Measurements from ENCODE around the gene NPAS2.
A peak's percentile ranks its signal among the peaks of the same experiment; 100 is the strongest.

Gene NPAS2

DNA sequence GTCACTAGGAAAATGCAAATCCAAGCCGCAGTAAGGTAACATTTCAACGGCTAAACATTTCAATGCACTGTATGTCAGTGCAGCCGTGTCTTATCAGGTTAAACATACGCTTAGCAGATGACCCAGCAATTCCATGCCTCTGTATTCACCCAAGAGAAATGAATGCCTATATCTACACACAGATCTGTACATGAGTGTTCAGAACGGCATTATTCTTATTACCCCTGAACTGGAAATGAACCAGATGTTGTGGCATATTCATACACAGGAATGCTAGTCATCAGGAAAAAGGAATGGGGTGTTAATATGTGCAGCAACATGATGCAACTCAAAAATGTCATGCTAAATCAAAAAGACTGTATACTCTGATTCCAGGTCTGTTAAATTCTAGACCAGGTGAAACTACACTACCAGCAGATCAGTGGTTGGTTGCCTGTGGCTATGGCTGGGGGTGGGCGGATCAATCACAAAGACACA is 101.8 kb downstream of the NPAS2 start:
- TF ChIP-seq, protein P1, sequence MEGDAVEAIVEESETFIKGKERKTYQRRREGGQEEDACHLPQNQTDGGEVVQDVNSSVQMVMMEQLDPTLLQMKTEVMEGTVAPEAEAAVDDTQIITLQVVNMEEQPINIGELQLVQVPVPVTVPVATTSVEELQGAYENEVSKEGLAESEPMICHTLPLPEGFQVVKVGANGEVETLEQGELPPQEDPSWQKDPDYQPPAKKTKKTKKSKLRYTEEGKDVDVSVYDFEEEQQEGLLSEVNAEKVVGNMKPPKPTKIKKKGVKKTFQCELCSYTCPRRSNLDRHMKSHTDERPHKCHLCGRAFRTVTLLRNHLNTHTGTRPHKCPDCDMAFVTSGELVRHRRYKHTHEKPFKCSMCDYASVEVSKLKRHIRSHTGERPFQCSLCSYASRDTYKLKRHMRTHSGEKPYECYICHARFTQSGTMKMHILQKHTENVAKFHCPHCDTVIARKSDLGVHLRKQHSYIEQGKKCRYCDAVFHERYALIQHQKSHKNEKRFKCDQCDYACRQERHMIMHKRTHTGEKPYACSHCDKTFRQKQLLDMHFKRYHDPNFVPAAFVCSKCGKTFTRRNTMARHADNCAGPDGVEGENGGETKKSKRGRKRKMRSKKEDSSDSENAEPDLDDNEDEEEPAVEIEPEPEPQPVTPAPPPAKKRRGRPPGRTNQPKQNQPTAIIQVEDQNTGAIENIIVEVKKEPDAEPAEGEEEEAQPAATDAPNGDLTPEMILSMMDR (IDR thresholded peaks at IDR 0.05; ENCODE audit: low read depth, low read length) = no peak
- TF ChIP-seq EZH2phosphoT487 (IDR thresholded peaks at IDR 0.05; ENCODE audit: low read depth) = no peak
- no peaks in the 10 kb centered on the region for H3K9me3 ChIP-seq (ENCODE audit: insufficient read depth, low read length)
- no peaks in the 10 kb centered on the region for H4K20me1 ChIP-seq (ENCODE audit: insufficient read depth, low read length)
- peaks cover 9% of the 10 kb centered on the region; the same call in 1 of the 2 replicates for H3K4me1 ChIP-seq (ENCODE audit: low read length)
- H2AFZ ChIP-seq (ENCODE audit: low read depth, low read length) = no peak overlapping the region
- peaks cover 8% of the 10 kb centered on the region; the same call in 1 of the 2 replicates for H3K27me3 ChIP-seq (ENCODE audit: low read depth, low read length)
- no peak overlapping the region for H3K4me3 ChIP-seq (ENCODE audit: low read length)
- no peak overlapping the region for H3K9ac ChIP-seq (ENCODE audit: low read length)
- H3K4me2 ChIP-seq (ENCODE audit: low read length) = no peak overlapping the region
- H3K27ac ChIP-seq (ENCODE audit: low read length) = no peak overlapping the region
- H3K79me2 ChIP-seq (ENCODE audit: low read length) = no peaks in the 10 kb centered on the region
- H3K36me3 ChIP-seq (replicated peaks; ENCODE audit: low read depth, low read length) = no peaks in the 10 kb centered on the region

DNA sequence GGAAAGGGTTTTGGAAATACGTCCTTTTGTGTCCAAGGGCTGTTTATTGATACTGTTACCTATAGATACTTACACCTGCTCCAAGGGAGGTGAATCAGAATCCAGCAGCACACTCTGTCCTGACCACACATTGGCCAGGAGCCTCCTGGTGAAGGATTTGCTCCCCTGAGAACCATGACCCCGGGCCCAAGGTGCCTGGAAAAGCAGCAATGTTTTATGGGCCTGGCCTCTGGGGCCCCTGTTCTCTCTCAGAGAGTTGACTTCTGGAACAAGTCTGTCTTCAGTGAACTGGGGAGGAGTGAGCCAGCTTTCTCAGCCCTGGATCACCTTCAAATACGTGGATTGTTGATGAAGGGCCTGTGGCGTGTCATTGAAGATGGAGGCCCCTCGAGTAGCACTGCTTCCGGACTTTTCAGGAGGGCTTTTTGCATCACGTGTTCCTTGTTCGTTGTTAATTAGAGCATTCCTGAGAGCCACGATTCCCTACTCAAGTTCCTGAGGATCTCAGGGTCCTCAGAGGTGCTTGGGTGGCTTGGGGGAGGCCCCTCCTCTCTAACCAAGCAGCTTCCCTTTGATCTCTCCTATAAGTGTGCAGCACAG is 103.6 kb downstream of the NPAS2 start:
- Histone ChIP-seq H2AFZ (ENCODE audit: low read depth, low read length) (no peak overlapping the region), H3K4me2 (ENCODE audit: low read length) (no peak overlapping the region), H3K36me3 (replicated peaks; ENCODE audit: low read depth, low read length) (no peaks in the 10 kb centered on the region), H3K9me3 (ENCODE audit: insufficient read depth, low read length) (no peaks in the 10 kb centered on the region), H3K27me3 (ENCODE audit: low read depth, low read length) (peaks cover 11% of the 10 kb centered on the region; the same call in 1 of the 2 replicates), H3K27ac (ENCODE audit: low read length) (no peak overlapping the region), H3K4me3 (ENCODE audit: low read length) (no peak overlapping the region), H4K20me1 (ENCODE audit: insufficient read depth, low read length) (no peaks in the 10 kb centered on the region), H3K79me2 (ENCODE audit: low read length) (no peaks in the 10 kb centered on the region), H3K9ac (ENCODE audit: low read length) (no peak overlapping the region), H3K4me1 (ENCODE audit: low read length) (peaks cover 9% of the 10 kb centered on the region; the same call in 1 of the 2 replicates)
- TF ChIP-seq, protein P1 (IDR thresholded peaks at IDR 0.05; ENCODE audit: low read depth, low read length) = no peak
- no peak for TF ChIP-seq EZH2phosphoT487 (IDR thresholded peaks at IDR 0.05; ENCODE audit: low read depth)

DNA sequence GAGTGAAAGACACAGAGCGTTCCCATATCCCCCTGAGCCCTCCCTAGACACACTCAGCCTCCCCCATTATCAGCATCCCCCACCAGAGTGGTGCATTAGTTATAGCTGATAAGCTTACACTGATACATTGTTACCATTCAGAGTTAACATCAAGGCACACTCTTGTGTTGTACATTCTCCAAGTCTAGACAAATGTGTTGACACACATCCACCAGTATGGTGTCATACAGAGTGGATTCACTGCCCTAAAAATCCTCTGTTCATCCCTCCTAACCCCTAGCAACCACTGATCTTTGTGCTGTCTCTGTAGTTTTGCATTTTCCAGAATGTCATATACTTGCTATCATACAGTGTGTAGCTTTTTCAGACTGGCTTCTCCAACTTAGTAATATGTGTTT is 104.2 kb downstream of the NPAS2 start:
- peak overlapping the region; percentile 72 for H3K4me3 ChIP-seq (ENCODE audit: low read length)
- H3K27ac ChIP-seq (ENCODE audit: low read length) = no peak overlapping the region

More for the DNA sequence above, 104.2 kb downstream of the NPAS2 start:
- H3K4me1 ChIP-seq (ENCODE audit: low read length) = peaks cover 9% of the 10 kb centered on the region; the same call in 1 of the 2 replicates
- H2AFZ ChIP-seq (ENCODE audit: low read depth, low read length) = peak overlapping the region; percentile 96
- TF ChIP-seq EZH2phosphoT487 (IDR thresholded peaks at IDR 0.05; ENCODE audit: low read depth) = no peak
- TF ChIP-seq, protein P1 (IDR thresholded peaks at IDR 0.05; ENCODE audit: low read depth, low read length) = no peak
- H3K79me2 ChIP-seq (ENCODE audit: low read length) = no peaks in the 10 kb centered on the region
- peak overlapping the region; percentile 80 for H3K4me2 ChIP-seq (ENCODE audit: low read length)
- peaks cover 13% of the 10 kb centered on the region; the same call in 1 of the 2 replicates for H3K27me3 ChIP-seq (ENCODE audit: low read depth, low read length)
- no peaks in the 10 kb centered on the region for H3K9me3 ChIP-seq (ENCODE audit: insufficient read depth, low read length)
- no peaks in the 10 kb centered on the region for H3K36me3 ChIP-seq (replicated peaks; ENCODE audit: low read depth, low read length)
- peak overlapping the region; percentile 13; the same call in 1 of the 2 replicates for H3K9ac ChIP-seq (ENCODE audit: low read length)
- H4K20me1 ChIP-seq (ENCODE audit: insufficient read depth, low read length) = no peaks in the 10 kb centered on the region
